ENCODE results near the gene NELFA.

Gene NELFA

GRCh38 chr4:1940566-1940965 lies 68.2 kb downstream of the NELFA start:
- DNase-seq (ENCODE audit: extremely low read depth in 1 of 2, low read depth in 1 of 2): no peak

DNA sequence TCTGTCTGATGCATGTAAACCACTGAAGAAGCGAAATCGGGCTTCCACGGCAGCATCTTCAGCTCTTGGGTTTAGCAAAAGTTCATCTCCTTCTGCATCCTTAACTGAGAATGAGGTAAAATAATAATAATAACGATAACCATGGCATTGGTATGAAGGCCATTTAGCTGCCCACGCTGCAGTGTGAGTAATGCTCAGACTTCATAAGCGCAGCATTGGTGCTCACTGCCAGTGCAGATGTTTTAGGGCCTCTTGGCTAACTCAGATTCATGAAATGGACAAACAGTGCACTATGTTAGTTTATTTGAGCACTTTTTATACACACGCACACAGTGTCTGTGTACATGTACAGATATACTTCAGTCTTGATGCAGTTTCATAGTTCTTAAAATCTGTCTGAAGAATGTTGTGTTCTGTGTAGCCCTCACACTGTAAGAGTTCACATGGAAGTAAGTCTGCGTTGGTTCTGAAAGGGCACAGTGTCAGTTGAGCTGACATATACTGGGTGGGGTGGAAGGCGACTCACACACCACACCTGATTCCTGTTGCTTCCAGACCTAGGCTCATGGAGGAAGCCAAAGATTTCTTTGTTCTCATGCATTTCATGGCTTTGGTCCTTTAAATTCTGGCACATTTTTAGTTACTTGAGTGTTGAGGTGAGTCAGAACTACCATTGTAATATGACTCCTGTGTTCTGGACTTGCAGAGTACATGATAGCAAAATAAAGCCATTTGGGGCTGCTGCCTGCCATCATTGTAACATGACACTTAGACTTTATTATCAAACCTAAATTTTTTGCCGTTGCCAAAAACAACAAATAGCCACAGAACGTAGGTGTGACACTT lies 68.9 kb downstream of the NELFA start:
- DNase-seq (ENCODE audit: extremely low read depth in 1 of 2, low read depth in 1 of 2): no peak

- no peak for DNase-seq (ENCODE audit: extremely low read depth in 1 of 2, low read depth in 1 of 2)
These were observed 70.7 kb downstream of the NELFA start for GRCh38 chr4:1938027-1938426.

GRCh38 chr4:1937550-1937949 lies 71.2 kb downstream of the NELFA start:
- no peak for DNase-seq (ENCODE audit: extremely low read depth in 1 of 2, low read depth in 1 of 2)

DNA sequence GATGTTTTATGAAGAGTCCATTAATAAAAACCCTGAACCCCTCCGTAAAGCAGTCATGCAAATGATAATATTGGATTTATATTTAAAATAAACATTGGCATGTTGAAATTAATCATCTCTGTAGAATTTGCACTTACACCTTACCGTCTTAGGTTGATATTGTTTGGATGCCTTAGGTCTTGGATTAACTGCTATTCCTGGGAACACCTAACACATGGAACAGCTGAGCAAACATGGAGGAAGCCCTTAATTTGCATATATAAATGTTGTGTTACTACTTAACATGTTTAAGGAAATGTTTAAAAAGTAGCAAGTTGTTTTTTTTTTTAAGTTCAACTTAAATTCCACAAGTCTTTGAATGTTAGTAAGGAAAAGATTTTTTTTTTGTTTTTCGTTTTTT lies 75.1 kb downstream of the NELFA start:
- no peak for DNase-seq (ENCODE audit: extremely low read depth in 1 of 2, low read depth in 1 of 2)

- DNase-seq (ENCODE audit: extremely low read depth in 1 of 2, low read depth in 1 of 2): no peak
These were observed 76.0 kb downstream of the NELFA start for GRCh38 chr4:1932736-1933135.
